K562 (cell line): ENCODE results near the gene CBFA2T3. TPM values are rescaled to one million over a fixed set of nuclear protein-coding genes. Genes with fewer than 3 reads are reported as not detected.

ENCODE experiments used
- ATAC-seq: fragments of 200-7000 bp; cut with Tn5 transposase; 3 replicates; pipeline ENCODE4 v1.9.1; 2020; ENCODE audit warnings: moderate library complexity
- BruUV-seq: library from RNA; stranded (reverse); fragments of 400-500 nt; replicated peaks from 2 replicates; lab custom pipeline; 2021; lab: Mats Ljungman, UMichigan
- CTCF ChIA-PET: fragments of 300-600 bp; formaldehyde crosslinking; extraction: SDS; loops from one replicate; lab custom pipeline; 2021; ENCODE audit warnings: low intra/inter-chr PET ratio; lab: Yijun Ruan, JAX
- POLR2A ChIA-PET: fragments of 300-600, 350-650 bp; sonication (Branson Sonifier 250); formaldehyde crosslinking; extraction: SDS; loops from one replicate; lab custom pipeline; 2021; ENCODE audit warnings: antibody characterized with exemption, inconsistent platforms; lab: Yijun Ruan, JAX
- DNase-seq, 4 experiments: peaks; one replicate each; pipeline versions ENCODE4 v3.0.0 to v3.0.0-alpha.2; 2011 to 2018; ENCODE audit warnings: low spot score in 3 of 4, mixed read lengths in 3 of 4; ENCODE audit errors: extremely low read depth in 1 of 4
- FAIRE-seq: peaks from 2 replicates; lab custom pipeline; 2011; peaks lifted over from hg19 to GRCh38; lab: Jason Lieb, UNC
- H2AFZ ChIP-seq: 2 replicates; pipeline ENCODE4 v1.6.0; 2011; ENCODE audit warnings: low read depth, low read length, control low read depth, inconsistent platforms
- H3K27ac ChIP-seq: fragments of 200-600 bp; 3 replicates; pipeline ENCODE4 v1.8.0; 2011; ENCODE audit warnings: low read depth, mild to moderate bottlenecking, control low read depth, inconsistent platforms, low read length, moderate library complexity, mixed read lengths; ENCODE audit errors: extremely low read depth
- H3K27me3 ChIP-seq, 2 experiments: fragments of 300-600 bp in 1 of 2; 2 replicates in 1 of 2; 3 replicates in 1 of 2; pipeline versions ENCODE4 v1.6.0 to v1.8.0; 2011; ENCODE audit warnings: inconsistent platforms in 2 of 2, low read length in 2 of 2, mild to moderate bottlenecking in 1 of 2, mixed read lengths in 1 of 2, moderate library complexity in 1 of 2; ENCODE audit not compliant: control insufficient read depth in 2 of 2, insufficient read depth in 2 of 2
- H3K36me3 ChIP-seq: fragments of 300-600 bp; 3 replicates; pipeline ENCODE4 v1.8.0; 2011; ENCODE audit warnings: mild to moderate bottlenecking, low read length, inconsistent platforms; ENCODE audit not compliant: control insufficient read depth, insufficient read depth
- H3K4me1 ChIP-seq, 2 experiments: fragments of 200-600 bp in 1 of 2; replicated peaks in 1 of 2; 2 replicates in 1 of 2; 3 replicates in 1 of 2; pipeline versions ENCODE4 v1.5.1 to v1.8.0; 2011; ENCODE audit warnings: inconsistent platforms in 2 of 2, low read length in 2 of 2, mild to moderate bottlenecking in 1 of 2, mixed read lengths in 1 of 2, moderate library complexity in 1 of 2; ENCODE audit not compliant: control insufficient read depth in 2 of 2, insufficient read depth in 2 of 2
- H3K4me2 ChIP-seq: 2 replicates; pipeline ENCODE4 v1.6.1; 2011; ENCODE audit warnings: low read length, control low read depth, inconsistent platforms, mixed read lengths; ENCODE audit not compliant: insufficient read depth
- H3K4me3 ChIP-seq: fragments of 200-600 bp; sonication (generic), shearing (Covaris generic); 2 replicates; pipeline ENCODE4 v1.5.1; 2016; ENCODE audit warnings: control low read depth, inconsistent platforms
- H3K79me2 ChIP-seq: fragments of 200-600 bp; 3 replicates; pipeline ENCODE4 v1.8.0; 2011; ENCODE audit warnings: low read length, inconsistent platforms; ENCODE audit not compliant: control insufficient read depth, insufficient read depth
- H3K9ac ChIP-seq, 2 experiments: 2 replicates each; pipeline versions ENCODE4 v1.6.0 to v1.6.1; 2011; ENCODE audit warnings: low read depth in 2 of 2, low read length in 2 of 2, control low read depth in 1 of 2, inconsistent platforms in 1 of 2, mild to moderate bottlenecking in 1 of 2, mixed read lengths in 1 of 2; ENCODE audit not compliant: insufficient read depth in 1 of 2
- H3K9me1 ChIP-seq: one replicate; pipeline ENCODE4 v1.6.0; 2011; ENCODE audit warnings: inconsistent platforms, mild to moderate bottlenecking, low read length, moderate library complexity; ENCODE audit not compliant: control insufficient read depth, insufficient read depth
- H3K9me3 ChIP-seq: replicated peaks from 2 replicates; pipeline ENCODE4 v1.5.1; 2011; ENCODE audit warnings: low read depth, low read length, inconsistent platforms; ENCODE audit not compliant: control insufficient read depth, insufficient read depth
- H4K20me1 ChIP-seq: replicated peaks from 2 replicates; pipeline ENCODE4 v1.6.1; 2011; ENCODE audit warnings: low read length, inconsistent platforms, mixed read lengths; ENCODE audit not compliant: control insufficient read depth, insufficient read depth
- CBFA2T2 ChIP-seq: fragments of 450-650 bp; conservative IDR thresholded peaks from 2 replicates; pipeline ENCODE4 v1.6.1; 2017; ENCODE audit warnings: mild to moderate bottlenecking
- POLR2B ChIP-seq: fragments of 450-650 bp; IDR thresholded peaks from 2 replicates; pipeline ENCODE4 v1.6.1; 2018; ENCODE audit warnings: low read depth; ENCODE audit not compliant: partially characterized antibody
- POLR2G ChIP-seq: fragments of 200-400 bp; formaldehyde crosslinking; IDR thresholded peaks from 2 replicates; pipeline ENCODE4 v1.6.1; 2017; ENCODE audit warnings: low read depth, mild to moderate bottlenecking, antibody characterized with exemption, low read length, moderate library complexity
- RB1 ChIP-seq: fragments of 450-650 bp; IDR thresholded peaks from 2 replicates; pipeline ENCODE4 v1.6.1; 2017; ENCODE audit warnings: low read depth, mild to moderate bottlenecking
- RBFOX2 ChIP-seq: fragments of 200-400 bp; formaldehyde crosslinking; IDR thresholded peaks from 2 replicates; pipeline ENCODE4 v1.6.1; 2017; ENCODE audit warnings: low read depth, mild to moderate bottlenecking, low read length, moderate library complexity
- SP1 ChIP-seq: sonication (generic); formaldehyde crosslinking; IDR thresholded peaks from 2 replicates; pipeline ENCODE4 v1.8.1; 2022; ENCODE audit warnings: mild to moderate bottlenecking, missing genetic modification reagents
- THAP12 ChIP-seq: fragments of 250-450 bp; sonication (Bioruptor Pico); IDR thresholded peaks from 2 replicates; pipeline ENCODE4 v1.9.0; 2021; ENCODE audit warnings: mild to moderate bottlenecking, inconsistent platforms
- ZNF444 ChIP-seq: fragments of 250-450 bp; sonication (Bioruptor Pico); IDR thresholded peaks from 2 replicates; pipeline ENCODE4 v1.4.0; 2020; ENCODE audit warnings: mild to moderate bottlenecking, moderate library complexity
- WGBS: fragments of 100-300 bp; shearing (Covaris generic); methylation state at CpG from one replicate; pipeline ENCODE4 v1.1.6; 2016; ENCODE audit warnings: low coverage, mixed read lengths; ENCODE audit not compliant: insufficient coverage; ENCODE audit errors: missing lambda C conversion rate; 5-methylcytosine and 5-hydroxymethylcytosine counted together
- in situ Hi-C: fragments of 300-500 bp; cut with MboI; formaldehyde crosslinking; loops from 4 replicates; pipeline ENCODE4 v1.15.0; 2018; ENCODE audit warnings: inconsistent platforms, mixed read lengths
- intact Hi-C: fragments of 100-400 bp; cut with micrococcal nuclease; formaldehyde crosslinking; loops from 2 replicates; pipeline ENCODE4 v1.14.2; 2022
- polyA plus RNA-seq, 8 experiments: library from polyadenylated mRNA; depleted of rRNA in 4 of 8; stranded (reverse) in 5 of 8; unstranded in 3 of 8; fragments of >200 nt; fragmentation: Nextera tagmentation in 2 of 8; fragmentation: Illumina TruSeq in 1 of 8; extraction: Ambion mirVana in 2 of 8; extraction: Trizol in 1 of 8; gene quantifications; 2 replicates each; pipeline versions ENCODE4 v1.2.1 to v1.2.3, GENCODE V29; 2011 to 2014; ENCODE audit warnings: inconsistent platforms in 1 of 8, missing spikeins in 1 of 8
- total RNA-seq, 7 experiments: library from RNA; depleted of rRNA in 6 of 7; stranded (reverse); fragments of >200 nt in 6 of 7; fragmentation: Illumina TruSeq in 2 of 7; extraction: Trizol in 2 of 7; gene quantifications; 2 replicates each; pipeline versions ENCODE4 v1.2.1 to v1.2.3, GENCODE V29; 2011 to 2021; ENCODE audit warnings: low replicate concordance in 1 of 7
- TF ChIP-seq, protein P1 (sequence below): fragments of 200-800 bp; sonication (Bioruptor generic); IDR thresholded peaks from 2 replicates; pipeline ENCODE4 v1.6.1; 2017; ENCODE audit warnings: missing genetic modification characterization, missing compliant biosample characterization
- TF ChIP-seq, protein P2 (sequence below): conservative IDR thresholded peaks from 2 replicates; pipeline ENCODE4 v1.6.1; 2011; ENCODE audit warnings: low read depth, mild to moderate bottlenecking, low read length; ENCODE audit not compliant: control insufficient read depth
- TF ChIP-seq, protein P3 (sequence below): fragments of 450-650 bp; IDR thresholded peaks from 2 replicates; pipeline ENCODE4 v1.6.1; 2017; ENCODE audit warnings: antibody characterized with exemption, mild to moderate bottlenecking

The CBFA2T3 gene
- total and polyA plus RNA-seq, 9 of the 15 experiments (the other 6 are each of a cell fraction or from before 2014, with no cell fraction given), result 2.3 to 145 (median 6.7) TPM

DNA sequence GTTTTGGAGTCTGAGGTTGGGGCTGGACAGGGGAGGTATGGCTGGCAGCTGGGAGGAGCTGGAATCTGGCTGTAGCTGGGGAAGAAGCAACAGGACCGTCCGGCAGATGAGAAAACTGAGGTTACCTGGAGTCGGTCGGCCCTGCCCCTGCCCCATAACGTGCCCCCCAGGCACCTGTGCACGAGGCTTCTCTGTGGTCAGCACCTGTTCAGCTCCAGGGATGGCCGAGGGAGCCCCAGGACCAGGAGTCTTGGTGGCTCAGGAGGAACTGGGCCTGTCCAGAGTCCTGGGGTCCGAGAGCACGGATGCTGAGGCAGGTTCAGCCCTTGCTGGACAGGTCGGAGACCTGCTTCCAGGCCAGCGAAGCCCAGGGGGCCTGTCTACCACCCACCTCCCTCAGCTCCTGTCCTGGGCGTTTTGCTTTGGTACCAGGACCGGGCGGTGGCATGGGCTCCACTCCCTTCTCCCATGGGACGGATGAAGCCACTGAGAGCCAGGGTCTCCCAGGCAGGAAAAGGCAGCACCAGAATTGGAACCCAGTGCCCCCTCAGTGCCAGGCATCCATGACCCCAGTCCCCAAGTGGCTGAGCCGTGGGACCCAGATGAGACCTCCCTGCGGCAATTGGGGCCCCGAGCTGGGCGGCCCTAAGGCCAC lies 17.1 kb upstream of the CBFA2T3 start:
- H3K4me2 ChIP-seq, result no peak overlapping the region
- TF ChIP-seq RB1 (no peak), ZNF444 (CRISPR knock-in tag) (0 out of 2 replicates have a peak, but pooled peaks have one; percentile 28), CBFA2T2 (no peak), SP1 (CRISPR knock-in tag) (0 out of 2 replicates have a peak, but pooled peaks have one; percentile 34), POLR2G (0 out of 2 replicates have a peak, but pooled peaks have one; percentile 23), THAP12 (CRISPR knock-in tag) (peak; percentile 26; the same call in 1 of the 2 replicates), POLR2B (no peak), RBFOX2 (peak; percentile 23; the same call in 1 of the 2 replicates)
- TF ChIP-seq, protein P1, sequence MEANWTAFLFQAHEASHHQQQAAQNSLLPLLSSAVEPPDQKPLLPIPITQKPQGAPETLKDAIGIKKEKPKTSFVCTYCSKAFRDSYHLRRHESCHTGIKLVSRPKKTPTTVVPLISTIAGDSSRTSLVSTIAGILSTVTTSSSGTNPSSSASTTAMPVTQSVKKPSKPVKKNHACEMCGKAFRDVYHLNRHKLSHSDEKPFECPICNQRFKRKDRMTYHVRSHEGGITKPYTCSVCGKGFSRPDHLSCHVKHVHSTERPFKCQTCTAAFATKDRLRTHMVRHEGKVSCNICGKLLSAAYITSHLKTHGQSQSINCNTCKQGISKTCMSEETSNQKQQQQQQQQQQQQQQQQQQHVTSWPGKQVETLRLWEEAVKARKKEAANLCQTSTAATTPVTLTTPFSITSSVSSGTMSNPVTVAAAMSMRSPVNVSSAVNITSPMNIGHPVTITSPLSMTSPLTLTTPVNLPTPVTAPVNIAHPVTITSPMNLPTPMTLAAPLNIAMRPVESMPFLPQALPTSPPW, result no peak
- TF ChIP-seq, protein P2, sequence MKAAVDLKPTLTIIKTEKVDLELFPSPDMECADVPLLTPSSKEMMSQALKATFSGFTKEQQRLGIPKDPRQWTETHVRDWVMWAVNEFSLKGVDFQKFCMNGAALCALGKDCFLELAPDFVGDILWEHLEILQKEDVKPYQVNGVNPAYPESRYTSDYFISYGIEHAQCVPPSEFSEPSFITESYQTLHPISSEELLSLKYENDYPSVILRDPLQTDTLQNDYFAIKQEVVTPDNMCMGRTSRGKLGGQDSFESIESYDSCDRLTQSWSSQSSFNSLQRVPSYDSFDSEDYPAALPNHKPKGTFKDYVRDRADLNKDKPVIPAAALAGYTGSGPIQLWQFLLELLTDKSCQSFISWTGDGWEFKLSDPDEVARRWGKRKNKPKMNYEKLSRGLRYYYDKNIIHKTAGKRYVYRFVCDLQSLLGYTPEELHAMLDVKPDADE, result 0 out of 2 replicates have a peak, but pooled peaks have one; percentile 17
- TF ChIP-seq, protein P3, sequence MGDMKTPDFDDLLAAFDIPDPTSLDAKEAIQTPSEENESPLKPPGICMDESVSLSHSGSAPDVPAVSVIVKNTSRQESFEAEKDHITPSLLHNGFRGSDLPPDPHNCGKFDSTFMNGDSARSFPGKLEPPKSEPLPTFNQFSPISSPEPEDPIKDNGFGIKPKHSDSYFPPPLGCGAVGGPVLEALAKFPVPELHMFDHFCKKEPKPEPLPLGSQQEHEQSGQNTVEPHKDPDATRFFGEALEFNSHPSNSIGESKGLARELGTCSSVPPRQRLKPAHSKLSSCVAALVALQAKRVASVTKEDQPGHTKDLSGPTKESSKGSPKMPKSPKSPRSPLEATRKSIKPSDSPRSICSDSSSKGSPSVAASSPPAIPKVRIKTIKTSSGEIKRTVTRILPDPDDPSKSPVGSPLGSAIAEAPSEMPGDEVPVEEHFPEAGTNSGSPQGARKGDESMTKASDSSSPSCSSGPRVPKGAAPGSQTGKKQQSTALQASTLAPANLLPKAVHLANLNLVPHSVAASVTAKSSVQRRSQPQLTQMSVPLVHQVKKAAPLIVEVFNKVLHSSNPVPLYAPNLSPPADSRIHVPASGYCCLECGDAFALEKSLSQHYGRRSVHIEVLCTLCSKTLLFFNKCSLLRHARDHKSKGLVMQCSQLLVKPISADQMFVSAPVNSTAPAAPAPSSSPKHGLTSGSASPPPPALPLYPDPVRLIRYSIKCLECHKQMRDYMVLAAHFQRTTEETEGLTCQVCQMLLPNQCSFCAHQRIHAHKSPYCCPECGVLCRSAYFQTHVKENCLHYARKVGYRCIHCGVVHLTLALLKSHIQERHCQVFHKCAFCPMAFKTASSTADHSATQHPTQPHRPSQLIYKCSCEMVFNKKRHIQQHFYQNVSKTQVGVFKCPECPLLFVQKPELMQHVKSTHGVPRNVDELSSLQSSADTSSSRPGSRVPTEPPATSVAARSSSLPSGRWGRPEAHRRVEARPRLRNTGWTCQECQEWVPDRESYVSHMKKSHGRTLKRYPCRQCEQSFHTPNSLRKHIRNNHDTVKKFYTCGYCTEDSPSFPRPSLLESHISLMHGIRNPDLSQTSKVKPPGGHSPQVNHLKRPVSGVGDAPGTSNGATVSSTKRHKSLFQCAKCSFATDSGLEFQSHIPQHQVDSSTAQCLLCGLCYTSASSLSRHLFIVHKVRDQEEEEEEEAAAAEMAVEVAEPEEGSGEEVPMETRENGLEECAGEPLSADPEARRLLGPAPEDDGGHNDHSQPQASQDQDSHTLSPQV, result no peak

More for the DNA sequence above, 17.1 kb upstream of the CBFA2T3 start:
- CTCF ChIA-PET, result no interaction called here
- Histone ChIP-seq H4K20me1 (no peaks in the 10 kb centered on the region), H3K36me3 (no peaks in the 10 kb centered on the region), H3K9me3 (peaks cover 19% of the 10 kb centered on the region), H2AFZ (0 out of 2 replicates have a peak overlapping the region, but pooled peaks have one; percentile 79), H3K4me3 (no peak overlapping the region), H3K4me1 (peaks cover 51 to 80% of the 10 kb centered on the region in 2 experiments), H3K9me1 (peaks cover 4% of the 10 kb centered on the region), H3K27me3 (no peaks in the 10 kb centered on the region), H3K9ac (peak overlapping the region; percentile 46 to 83; a peak in 3 of 4 replicates), H3K79me2 (peaks cover 8% of the 10 kb centered on the region; the same call in 2 of the 3 replicates), H3K27ac (peak overlapping the region; percentile 62)
- intact Hi-C loops, result loop anchor here (5.0 kb wide), 1 partner anchor 98 kb away; the partner anchor contains the start of gene ACSF3
- BruUV-seq, result no TSS peak
- DNase-seq (peak in 1 of 4 experiments; percentile 49), FAIRE-seq (no peak), ATAC-seq (no peak)
- in situ Hi-C loops, result no loop called here
- POLR2A ChIA-PET, result interaction anchor here (0.9 to 1.4 kb wide), 2 partner anchors 11 to 54 kb away, joined by 3 to 5 read pairs; no protein-coding TSS in a partner anchor
- 56% methylated on average over 16 of the region's 19 CpGs for WGBS
